ENCODE data around the gene TMEM263.
"Not testable (repeated sequence)": the region's sequence is repeated elsewhere in the genome, so short reads cannot be mapped to it uniquely, and the experiment has no call there.

Gene TMEM263

DNA sequence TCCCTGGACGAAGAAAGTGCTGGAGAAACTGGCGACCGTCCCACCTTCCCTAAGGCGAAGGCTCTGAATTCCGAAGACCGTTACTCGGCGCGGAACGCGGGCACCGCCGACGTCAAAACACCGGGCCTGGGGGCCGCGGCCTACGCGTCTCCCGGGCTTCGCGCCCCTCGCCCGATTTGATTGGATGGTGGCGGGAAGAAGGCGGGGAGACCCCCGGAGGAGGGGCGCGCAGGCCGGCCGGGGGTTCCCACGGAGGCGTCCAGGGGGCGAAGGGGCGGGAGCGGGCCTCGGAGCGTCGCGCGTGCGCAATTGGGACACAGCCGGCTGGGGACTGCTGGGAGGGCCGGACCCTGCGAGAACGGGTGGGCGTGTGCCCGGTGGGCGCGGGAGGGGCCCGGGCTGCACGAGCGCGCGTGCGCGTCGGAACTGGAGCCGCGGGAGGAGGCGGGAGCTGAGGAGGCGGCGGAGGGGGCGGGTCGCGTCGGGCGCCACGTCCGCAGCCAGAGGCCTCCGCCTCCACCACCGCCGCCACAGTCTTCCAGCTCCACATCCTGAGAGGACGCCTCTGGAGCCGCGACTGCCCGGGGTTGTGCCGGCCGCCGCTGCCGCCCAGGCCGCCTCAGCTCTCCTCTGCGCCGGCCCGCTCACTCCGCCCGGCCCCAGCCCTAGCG lies at the start of gene TMEM263:
TSS of gene TMEM263 (plus strand) at position 531 of the 671 bp plus-strand sequence. CDS start 11,210 bp downstream, outside the sequence.
- peak; percentile 92 for DNase-seq

DNA sequence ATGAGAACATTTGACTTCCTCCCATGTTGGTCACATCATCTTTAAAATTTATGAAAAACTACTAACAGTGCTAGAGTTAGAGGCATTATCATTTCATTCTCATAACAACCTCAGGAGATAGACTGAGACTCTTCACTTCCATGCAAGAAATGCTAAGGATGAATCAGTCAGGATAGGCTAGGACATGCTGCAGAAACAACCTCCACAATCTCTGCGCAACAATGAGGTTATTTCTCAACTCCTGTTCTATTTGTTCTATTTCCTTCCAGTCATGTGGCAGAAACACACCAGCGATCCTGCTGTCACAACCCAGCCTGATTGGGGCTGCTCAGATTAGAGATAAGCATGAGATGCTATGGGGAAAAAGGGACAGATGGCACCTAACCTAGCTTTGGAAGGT lies 49.0 kb upstream of the TMEM263 start:
- no peak for DNase-seq

DNA sequence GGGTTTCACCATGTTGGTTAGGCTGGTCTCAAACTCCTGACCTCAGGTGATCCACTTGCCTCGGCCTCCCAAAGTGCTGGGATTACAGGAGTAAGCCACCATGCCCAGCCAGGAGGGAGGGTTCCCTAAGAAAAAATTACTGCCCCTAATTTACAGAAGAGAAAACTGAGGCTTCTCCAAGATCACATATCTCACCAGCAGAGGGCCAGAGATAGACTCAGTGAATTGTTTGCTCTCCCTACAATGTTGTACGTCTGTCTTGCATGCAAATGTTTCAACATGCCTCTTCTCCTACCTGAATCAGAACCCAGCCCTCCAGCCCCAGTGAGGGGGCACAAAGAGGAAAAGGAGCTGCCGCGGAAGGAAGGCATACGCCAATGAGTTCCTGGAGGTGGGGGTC lies 48.3 kb upstream of the TMEM263 start:
- DNase-seq = no peak

GRCh38 chr12:106907846-106908245 lies 47.9 kb upstream of the TMEM263 start:
- DNase-seq = no peak

DNA sequence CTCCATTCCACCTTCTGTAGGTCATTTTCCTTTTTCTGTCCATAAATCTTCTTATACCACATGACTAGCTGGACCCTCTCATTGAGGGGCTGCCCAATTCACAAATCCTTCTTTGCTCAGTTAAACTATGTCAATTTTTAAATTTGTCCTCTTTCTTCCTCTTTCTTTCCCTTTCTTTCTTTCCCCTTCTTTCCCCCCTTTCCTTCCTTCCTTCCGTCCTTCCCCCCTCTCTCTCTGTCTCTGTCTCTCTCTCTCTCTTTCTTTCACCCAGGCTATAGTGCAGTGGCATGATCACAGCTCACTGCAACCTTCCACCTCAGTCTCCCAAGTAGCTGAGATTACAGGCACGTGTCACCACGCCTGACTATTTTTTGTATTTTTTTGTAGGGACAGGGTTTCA lies 47.1 kb upstream of the TMEM263 start:
- DNase-seq = no peak

DNA sequence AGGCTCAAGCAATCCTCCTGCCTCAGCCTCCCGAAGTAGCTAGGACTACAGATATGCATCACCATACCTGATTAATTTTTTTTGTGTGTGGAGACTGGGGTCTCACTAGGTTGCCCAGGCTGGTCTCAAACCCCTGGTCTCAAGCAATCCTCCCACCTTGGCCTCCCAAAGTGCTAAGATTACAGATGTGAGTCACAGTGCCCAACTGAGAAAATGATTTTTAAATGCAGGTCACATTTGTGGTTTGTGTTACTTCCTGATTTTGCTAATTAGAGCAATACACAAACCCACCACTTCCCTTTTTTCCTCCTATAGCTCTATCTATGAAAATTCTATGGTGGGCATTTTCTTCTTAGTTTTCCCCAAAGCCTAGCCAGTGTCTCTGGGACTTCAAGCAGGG lies 45.5 kb upstream of the TMEM263 start:
- no peak for DNase-seq

DNA sequence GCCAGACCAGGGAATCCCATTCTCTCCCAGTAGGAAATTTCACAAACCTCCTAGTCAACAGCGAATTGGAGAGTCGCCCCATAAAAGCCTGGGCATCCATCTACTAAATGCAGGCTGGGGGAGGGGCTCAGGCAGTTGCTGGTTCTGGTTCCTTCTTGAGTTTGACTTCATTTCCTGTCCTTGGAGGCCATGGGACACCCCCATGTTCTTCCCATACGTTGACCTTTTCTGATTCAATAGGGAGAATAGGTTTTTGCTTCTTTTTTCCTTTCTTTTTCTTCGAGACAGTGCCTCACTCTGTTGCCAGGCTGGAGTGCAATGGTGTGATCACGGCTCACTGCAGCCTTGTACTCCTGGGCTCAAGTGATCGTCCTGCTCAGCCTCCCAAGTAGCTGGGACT lies 44.1 kb upstream of the TMEM263 start:
- no peak for DNase-seq

- no peak for DNase-seq
Measured at GRCh38 chr12:106913456-106913855, 42.3 kb upstream of the TMEM263 start.

GRCh38 chr12:106914796-106915634 lies 40.7 kb upstream of the TMEM263 start:
- DNase-seq = peak; percentile 23

DNA sequence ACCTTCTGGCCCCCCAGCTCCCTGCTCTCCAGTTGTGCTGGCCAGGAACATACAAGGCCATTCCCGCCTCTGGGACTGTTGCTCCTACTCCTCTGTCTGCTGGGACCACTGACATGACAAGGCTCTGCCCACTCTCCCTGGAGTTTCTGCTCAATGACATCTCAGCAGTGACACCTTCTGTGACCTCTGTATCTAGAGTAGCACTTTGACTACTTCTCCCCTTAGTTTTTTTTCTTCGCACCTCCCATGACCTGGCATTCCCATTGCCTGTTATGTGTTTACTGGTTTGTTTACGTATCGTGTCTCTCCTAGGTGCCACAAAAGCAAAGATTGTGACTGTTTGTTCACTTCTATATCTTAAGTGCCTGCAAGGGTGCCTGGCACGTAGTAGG lies 40.1 kb upstream of the TMEM263 start:
- no peak for DNase-seq

GRCh38 chr12:106917503-106917902 lies 38.2 kb upstream of the TMEM263 start:
- DNase-seq = no peak

DNA sequence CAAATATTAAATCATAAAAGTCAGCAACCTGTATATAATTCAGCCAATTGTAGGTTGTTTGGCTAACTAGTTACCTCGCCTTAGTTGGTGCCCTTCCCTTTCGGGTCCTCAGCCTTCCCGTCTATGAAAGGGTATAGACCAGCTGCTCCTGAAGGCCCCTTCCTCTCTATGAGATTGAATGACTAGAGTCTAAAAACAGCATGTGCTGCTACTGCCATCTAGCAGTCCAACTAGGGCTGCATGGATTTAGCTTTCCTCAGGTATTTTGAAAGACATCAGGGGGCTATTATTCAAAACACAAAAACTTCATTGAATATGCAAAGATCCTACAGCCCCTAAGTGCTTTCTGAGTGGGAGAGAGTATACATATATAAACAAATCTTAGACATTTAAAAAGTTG lies 37.0 kb upstream of the TMEM263 start:
- no peak for DNase-seq

- peak; percentile 12 for DNase-seq
Measured at GRCh38 chr12:106919910-106920544, 35.7 kb upstream of the TMEM263 start.

DNA sequence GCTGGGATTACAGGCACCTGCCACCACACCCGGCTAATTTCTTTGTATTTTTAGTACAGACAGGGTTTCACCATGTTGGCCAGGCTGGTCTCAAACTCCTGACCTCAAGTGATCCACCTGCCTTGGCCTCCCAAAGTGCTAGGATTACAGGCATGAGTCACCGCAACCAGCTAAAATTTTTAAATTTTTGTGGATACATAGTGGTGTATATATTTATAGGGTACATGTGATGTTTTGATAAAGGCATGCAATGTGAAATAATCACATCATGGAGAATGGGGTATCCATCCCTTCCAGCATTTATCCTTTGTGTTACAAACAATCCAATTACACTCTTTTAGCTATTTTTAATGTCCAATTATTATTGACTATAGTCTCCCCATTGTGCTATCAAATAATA lies 33.7 kb upstream of the TMEM263 start:
- not testable (repeated sequence) for DNase-seq

- not testable (repeated sequence) for DNase-seq
Measured at GRCh38 chr12:106923594-106923993, 32.1 kb upstream of the TMEM263 start.

GRCh38 chr12:106924268-106924861 lies 31.3 kb upstream of the TMEM263 start:
- no peak for DNase-seq

DNA sequence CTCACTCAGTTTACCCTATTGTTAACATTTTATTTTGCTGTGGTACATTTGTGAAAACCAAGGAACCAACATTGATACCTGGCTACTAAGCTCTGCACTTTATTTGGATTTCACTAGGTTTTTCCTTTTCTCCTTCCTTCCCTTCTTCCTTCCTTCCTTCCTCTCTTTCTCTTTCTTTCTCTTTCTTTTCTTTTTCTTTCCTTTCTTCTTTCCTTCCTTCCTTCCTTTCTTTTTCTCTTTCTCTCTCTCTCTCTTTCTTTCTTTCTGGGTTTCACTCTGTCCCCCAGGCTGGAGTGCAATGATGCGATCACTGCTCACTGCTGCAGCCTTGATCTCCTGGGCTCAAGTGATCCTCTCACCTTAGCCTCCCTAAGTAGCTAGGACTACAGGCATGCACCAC lies 29.1 kb upstream of the TMEM263 start:
- DNase-seq = no peak

- DNase-seq = no peak
Measured at GRCh38 chr12:106934277-106934676, 21.4 kb upstream of the TMEM263 start.

GRCh38 chr12:106941481-106942156 lies 14.1 kb upstream of the TMEM263 start:
- no peak for DNase-seq

DNA sequence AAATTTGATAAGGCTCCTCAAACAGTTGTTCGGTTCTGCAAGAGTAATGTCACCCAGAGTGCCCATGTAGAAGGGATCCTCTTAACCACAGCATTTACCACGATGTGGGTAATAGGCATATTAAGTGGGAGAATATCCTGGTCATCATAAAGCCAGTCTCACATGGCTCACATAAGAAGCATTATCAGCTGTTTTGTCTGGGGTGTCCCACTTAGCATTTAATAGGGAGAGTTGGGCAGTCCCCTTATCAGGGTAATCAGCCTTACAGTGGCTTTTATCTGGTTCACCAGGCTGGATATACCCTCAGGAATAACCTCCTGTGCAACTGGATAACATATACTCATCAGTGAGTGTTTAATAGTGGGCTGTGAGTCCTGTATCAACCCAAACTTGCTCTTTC lies 12.9 kb upstream of the TMEM263 start:
- DNase-seq = no peak

GRCh38 chr12:106945261-106945851 lies 10.4 kb upstream of the TMEM263 start:
- no peak for DNase-seq

DNA sequence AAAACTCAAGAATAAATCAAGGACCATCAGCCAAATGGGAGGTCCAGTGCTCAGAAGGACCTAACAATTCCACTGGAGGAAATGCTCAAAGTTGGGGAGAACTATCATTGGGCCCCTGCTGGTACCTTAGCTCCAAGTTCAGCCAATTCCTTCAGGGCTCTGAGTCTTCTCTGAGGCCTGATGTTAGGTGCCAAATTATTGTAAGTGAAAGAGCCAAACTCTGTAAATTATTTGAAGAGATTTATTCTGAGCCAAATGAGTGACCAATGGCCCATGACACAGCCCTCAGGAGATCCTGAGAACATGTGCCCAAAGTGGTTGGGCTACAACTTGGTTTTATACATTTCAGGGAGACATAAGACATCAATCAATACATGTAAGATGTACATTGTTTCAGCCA lies 8.2 kb upstream of the TMEM263 start:
- no peak for DNase-seq

GRCh38 chr12:106950591-106950990 lies 5.1 kb upstream of the TMEM263 start:
- DNase-seq = no peak

Measured in activated CD4-positive, alpha-beta T cell treated with anti-CD3 and anti-CD28 coated beads for 48 hours (primary cell).